Activated CD4-positive, CD25-positive, alpha-beta regulatory T cell treated with anti-CD3 and anti-CD28 coated beads, Interleukin-2, amount 50 U/mL, for 24 hours (primary cell): ENCODE measurements around the gene ROMO1.
"Not testable (repeated sequence)": the region's sequence is repeated elsewhere in the genome, so short reads cannot be mapped to it uniquely, and the experiment has no call there.

ENCODE experiments used
- ATAC-seq, 2 donors: fragments of 150-1000 bp; cut with Tn5 transposase; one replicate each; pipeline ENCODE4 v1.10.0; 2021; ENCODE audit warnings: mild to moderate bottlenecking in 1 of 2, moderate library complexity in 1 of 2

Gene ROMO1

DNA sequence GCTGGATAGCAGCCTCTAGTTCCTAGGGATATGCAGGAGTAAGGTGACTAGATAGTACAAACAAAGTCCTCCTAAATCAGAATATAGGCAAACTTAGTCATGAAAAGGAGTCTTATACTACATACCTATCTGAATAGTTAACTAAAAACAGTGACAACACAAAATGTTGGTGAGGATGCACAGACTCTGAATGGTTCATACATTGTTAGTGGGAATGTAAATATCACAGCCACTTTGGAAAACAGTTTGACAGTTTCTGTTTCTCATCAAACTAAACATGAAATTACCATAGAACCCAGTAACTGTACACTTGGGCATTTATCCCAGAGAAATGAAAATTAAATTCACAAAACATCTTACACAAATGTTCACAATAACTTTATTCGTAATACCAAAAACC is 17.2 kb upstream of the ROMO1 start:
- ATAC-seq = no peak

DNA sequence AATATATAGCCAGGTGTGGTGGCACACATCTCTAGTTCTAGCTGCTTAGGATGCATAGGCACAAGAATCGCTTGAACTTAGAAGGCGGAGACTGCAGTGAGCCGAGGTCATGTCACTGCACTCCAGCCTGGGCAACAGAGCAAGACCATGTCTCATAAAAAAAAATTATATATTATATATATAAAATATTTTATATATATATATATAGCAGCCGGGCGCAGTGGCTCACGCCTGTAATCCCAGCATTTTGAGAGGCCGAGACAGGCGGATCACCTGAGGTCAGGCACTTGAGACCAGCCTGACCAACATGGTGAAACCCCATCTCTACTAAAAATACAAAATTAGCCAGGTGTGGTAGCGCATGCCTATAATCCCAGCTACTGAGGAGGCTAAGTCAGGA is 13.8 kb upstream of the ROMO1 start:
- not testable (repeated sequence) for ATAC-seq

DNA sequence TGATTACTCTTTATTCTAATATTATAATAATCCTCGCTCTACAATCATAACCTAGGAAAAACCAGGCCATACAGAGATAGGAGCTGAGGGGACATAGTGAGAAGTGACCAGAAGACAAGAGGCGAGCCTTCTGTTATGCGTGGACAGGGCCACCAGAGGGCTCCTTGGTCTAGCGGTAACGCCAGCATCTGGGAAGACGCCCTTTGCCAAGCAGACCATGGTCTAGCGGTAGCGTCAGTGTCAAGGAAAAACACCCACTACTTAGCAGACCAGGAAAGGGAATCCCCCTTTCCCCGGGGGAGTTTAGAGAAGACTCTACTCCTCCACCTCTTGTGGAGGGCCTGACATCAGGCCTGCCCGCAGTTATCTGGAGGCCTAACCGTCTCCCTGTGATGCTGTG is 12.3 kb upstream of the ROMO1 start:
- ATAC-seq = not testable (repeated sequence)

DNA sequence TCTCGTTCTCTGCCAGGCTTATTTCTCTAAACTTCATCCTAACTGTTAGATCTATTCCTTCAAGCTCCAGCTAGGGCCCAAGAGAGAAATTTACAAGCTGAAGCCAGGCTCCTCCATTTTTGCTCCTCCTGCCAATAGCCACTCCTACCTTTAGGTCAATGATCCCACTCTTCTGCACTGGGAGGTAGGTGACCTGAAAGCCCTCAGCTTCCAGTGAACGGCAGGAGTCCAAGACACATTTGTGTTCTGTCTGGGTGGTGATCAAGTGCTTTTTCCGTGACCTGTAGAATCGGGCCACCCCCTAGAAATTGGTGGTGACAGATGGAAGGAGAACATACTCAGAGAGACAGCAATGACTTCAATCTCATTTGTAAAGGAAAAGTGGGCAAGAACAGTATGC is 8.9 kb upstream of the ROMO1 start:
- ATAC-seq = no peak

DNA sequence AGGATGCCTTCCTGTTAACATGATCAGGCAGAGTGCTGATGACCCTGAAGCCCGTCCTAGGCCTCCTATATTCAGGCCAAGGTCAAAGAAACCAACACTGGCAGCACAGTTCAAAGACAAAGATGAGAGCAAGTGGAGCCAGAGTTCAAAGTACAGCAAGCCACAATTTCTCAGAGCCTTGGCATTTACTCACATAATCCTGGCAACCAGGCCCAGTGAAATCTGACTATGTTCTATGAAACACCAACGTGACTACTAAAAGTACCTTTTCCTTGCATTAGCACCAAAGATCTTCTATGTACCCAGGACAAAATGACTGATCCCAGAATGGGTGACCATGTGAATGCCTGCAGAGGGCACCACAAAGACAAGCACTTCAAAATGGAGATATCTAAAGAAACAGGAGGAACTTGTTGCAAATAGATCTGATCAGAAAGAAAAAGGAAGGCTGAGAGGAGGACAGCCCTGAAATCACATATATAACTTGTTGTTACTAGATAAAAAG is 3.9 kb upstream of the ROMO1 start:
- no peak for ATAC-seq

GRCh38 chr20:35695978-35696377 is 3.2 kb upstream of the ROMO1 start:
- ATAC-seq = no peak

DNA sequence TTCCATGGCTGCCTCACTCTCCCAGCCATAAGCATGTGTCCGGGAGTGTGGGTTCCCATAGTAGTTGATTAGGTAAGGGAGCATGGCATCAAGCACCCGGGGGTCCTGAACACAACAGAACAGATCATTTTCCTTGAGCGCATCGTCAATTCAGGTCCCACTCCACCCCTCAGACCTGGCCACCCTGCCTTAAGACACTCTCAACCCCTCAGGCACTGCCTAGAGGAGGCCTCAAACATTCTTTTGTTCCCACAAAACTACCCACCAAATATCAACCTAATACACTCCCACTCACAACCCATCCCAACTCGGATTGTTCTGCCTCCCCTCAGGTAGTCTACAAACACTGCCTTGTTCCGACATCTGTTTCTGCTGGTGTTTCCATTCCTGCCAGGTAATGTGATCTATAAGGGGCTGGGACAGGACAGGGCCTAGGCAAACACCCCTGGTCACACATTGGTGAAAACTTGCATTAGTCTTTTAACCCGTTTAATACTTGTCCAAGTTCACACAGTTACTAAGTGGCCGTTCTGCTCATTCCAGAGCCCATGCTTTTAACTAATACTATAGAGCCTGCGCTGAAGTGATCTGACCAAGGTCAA is 1.4 kb upstream of the ROMO1 start:
- ATAC-seq = no peak

DNA sequence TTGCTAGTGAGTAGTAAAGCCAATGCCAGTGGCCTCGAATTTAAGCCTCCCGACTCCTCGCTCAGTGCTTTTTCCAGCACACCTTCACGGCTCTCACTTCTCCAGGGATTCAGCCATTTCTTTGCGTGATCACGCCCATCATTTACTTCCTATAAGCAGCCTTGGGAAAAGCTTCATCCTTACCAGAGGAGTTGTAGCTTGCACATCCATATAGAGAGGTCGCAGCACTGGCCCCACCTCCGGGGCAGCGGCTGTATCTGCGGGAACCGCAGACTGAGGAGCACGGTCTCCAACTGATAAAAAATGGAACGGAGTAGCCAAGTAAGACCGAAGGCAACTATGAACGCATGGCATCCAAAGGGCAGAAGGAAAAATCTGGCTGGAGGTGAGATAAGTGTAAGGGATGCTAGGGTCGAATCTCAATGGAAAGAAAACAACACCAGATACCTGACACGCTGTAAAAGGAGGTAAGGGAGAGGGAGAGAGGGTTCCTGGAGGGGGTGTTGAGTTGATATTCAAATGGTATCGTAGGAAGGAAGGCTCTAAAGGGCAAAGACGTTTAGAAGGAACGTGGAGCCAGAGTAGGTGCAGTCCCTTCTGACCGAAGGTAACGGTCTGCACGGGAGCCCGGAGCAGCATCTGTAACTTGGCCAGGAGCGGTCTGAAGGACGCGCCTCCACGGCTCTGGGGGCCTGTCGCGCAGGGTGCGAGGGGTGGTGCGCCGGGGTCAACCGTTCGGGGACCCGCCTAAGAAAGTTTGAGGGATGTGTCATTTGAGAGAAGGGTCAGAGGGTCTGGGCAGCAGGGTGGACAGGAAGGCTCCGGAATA is 693 bp upstream of the ROMO1 start:
- ATAC-seq = peak; percentile 25 to 29

DNA sequence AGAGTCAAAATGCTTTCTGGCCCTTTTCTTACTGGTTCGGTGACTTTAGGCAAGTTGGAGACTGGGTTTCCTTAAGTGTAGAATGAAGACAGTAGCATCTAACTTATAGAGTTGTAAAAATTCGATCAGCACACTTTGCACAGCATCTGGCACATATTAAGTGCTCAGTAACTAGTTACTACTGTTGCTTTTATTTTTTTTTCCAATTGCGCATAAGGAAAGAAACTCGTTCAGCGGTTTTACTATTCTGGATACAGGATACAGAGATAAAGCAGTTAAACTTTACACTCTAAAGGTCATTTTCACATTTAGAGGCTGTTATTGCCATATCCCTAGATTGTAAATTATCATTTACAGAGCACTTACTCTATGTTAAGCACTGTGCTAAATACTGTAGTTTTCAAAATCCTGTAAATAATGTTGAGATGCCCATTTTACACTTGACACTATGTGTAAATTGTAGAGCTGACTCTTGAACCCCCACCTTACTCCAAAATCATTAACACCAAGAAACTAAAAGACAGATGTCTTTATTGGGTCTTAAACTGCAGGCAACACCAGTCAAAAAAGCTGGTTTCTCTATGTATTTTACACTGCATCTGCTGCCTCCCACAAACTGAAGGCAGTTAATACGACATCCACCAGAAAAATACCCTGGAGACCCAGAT is 886 bp downstream of the ROMO1 start:
- ATAC-seq = no peak

GRCh38 chr20:35700625-35701148 is 1.5 kb downstream of the ROMO1 start:
- ATAC-seq = no peak

- ATAC-seq = no peak
Measured at GRCh38 chr20:35702051-35702823, 3.0 kb downstream of the ROMO1 start.

DNA sequence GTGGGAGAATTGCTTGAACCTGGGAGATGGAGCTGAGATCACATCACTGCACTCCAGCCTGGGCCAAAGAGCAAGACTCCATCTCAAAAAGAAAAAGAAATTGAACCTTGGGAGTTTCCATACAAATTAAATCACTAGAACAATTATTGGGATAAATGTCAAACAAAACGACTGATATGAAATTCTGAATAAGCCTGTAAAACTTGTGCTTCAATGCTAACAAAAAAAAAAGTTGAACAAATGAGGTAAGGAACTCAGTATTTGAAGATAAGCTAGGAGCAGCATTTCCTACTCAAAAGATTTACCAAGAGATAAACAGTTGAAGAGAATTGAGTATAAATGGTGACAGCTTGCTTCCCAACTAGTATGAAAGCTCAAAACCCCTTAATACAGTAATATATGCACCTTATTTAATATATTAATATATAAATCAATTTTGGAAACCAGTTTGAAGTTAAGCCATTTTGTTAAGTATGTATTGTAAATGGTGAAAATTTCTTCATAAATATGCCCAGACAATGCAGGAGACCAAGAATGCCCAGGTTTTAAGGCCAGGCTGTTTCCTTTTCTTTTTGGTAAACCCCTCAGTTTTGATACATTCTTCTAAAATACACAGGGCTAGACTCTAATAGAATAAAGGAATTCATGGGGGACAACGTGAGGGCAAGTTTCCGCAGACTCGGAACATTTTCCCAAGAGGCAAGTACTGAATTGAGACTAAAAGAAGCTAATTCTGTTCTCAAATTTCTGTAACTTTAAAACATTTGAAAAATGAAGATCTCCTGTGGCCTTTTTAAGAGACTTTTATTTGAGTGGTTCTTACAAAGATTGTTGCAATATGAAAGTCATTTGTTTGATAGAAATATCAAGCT is 3.9 kb downstream of the ROMO1 start:
- no peak for ATAC-seq

- ATAC-seq = no peak
Measured at GRCh38 chr20:35704514-35705261, 5.5 kb downstream of the ROMO1 start.

GRCh38 chr20:35705894-35706293 is 6.7 kb downstream of the ROMO1 start:
- ATAC-seq = not testable (repeated sequence)

- ATAC-seq = not testable (repeated sequence)
Measured at GRCh38 chr20:35706591-35707529, 7.7 kb downstream of the ROMO1 start.

- no peak for ATAC-seq
Measured at GRCh38 chr20:35708502-35708901, 9.3 kb downstream of the ROMO1 start.

DNA sequence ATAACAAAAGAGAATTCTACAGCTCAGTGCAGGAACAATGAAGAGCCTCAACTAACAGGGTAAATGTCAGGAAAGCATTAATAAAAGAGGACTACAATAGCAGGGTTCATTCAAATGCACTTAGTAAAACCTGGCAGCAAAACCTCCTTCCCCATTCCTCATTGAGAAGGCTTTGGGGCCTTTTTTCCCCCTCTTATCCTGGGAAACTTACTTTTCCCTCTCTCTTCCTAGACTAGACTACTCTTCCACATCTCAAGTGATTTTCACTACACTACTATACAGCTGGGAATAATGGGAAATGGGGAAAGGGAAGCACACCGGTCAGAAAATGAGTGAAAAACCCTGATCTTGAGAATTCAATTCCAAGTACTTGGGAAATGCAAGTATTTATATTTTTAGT is 10.1 kb downstream of the ROMO1 start:
- ATAC-seq = no peak

DNA sequence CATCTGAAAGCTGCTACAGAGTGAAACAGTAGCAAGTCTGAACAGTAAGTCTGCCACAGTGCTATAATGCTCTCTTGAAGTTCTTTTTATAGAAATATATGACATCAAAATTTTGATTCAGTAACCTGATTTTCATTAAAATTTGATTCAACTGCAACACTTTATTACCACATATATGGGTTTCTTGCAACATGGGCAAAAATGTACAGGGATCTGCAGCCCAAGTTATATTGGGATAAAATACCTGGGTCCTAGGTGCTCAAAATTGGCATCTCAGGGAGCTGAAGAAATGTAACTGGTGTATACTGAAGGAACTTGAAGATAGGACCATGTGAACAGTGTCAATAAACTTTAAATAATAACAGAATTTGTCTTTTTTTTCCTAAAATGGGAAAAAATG is 10.8 kb downstream of the ROMO1 start:
- no peak for ATAC-seq

DNA sequence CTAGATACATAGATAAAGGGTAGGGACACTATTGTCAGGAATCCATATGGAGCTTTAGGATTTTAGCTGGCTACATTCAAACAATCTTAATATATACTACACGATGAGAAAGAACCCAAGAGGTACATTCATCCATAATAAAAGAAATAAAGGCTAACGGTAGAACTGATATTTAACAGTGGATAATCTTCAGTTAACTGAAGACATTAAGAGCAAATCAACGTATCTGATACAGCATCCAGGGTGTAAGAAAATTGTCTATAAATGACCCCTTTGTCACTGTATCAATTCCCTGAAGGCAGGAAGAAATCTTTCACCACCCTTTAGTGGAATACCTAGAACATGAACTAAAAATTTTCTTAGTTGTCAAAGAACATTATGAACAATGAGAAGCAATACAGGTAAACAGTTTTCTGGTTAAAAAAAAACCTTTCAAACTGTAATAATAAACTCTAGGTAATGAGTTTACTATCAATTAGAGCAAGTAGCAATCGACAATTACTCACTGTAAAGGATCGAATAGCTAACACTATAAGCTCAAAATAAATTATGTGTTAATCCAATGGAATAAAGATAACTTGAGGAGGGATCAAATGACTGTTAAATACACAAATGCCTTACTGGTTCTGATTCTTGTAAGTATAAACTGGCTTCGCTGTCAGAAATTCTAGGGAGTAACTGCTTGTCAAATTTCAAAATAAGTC is 11.8 kb downstream of the ROMO1 start:
- ATAC-seq = no peak
